KMS-11 (cell line): ENCODE data around the gene CEP83.

ENCODE experiments used
- H2AFZ ChIP-seq: fragments of 200-600 bp; sonication (generic); 2 replicates; pipeline ENCODE4 v1.6.1; 2016; ENCODE audit warnings: antibody characterized with exemption, mixed run types, low read depth
- H3K27ac ChIP-seq: fragments of 200-600 bp; sonication (generic); 2 replicates; pipeline ENCODE4 v1.6.1; 2016; ENCODE audit warnings: mild to moderate bottlenecking, mixed run types
- H3K27me3 ChIP-seq: fragments of 200-600 bp; sonication (generic); 2 replicates; pipeline ENCODE4 v1.6.1; 2017; ENCODE audit warnings: mild to moderate bottlenecking, low read depth, mixed run types, moderate library complexity; ENCODE audit not compliant: insufficient read depth
- H3K36me3 ChIP-seq: fragments of 200-600 bp; sonication (generic); 2 replicates; pipeline ENCODE4 v1.6.1; 2017; ENCODE audit warnings: mild to moderate bottlenecking, mixed run types; ENCODE audit not compliant: insufficient read depth
- H3K4me1 ChIP-seq: fragments of 200-600 bp; sonication (generic); 2 replicates; pipeline ENCODE4 v1.6.1; 2016; ENCODE audit warnings: mild to moderate bottlenecking, low read depth, mixed run types; ENCODE audit not compliant: poor library complexity, severe bottlenecking
- H3K4me2 ChIP-seq: fragments of 200-600 bp; sonication (generic); 2 replicates; pipeline ENCODE4 v1.7.0; 2016; ENCODE audit warnings: mild to moderate bottlenecking, mixed run types
- H3K4me3 ChIP-seq: fragments of 200-600 bp; sonication (generic); IDR thresholded peaks from 2 replicates; pipeline ENCODE4 v1.6.1; 2017; ENCODE audit warnings: low read depth, low read length, mixed read lengths; ENCODE audit not compliant: insufficient read depth
- H3K79me2 ChIP-seq: fragments of 200-600 bp; sonication (generic); 2 replicates; pipeline ENCODE4 v1.6.1; 2016; ENCODE audit warnings: low read depth, mixed run types; ENCODE audit not compliant: insufficient read depth
- H3K9ac ChIP-seq: fragments of 200-600 bp; sonication (generic); 2 replicates; pipeline ENCODE4 v1.6.1; 2016; ENCODE audit warnings: mild to moderate bottlenecking, mixed run types
- H4K20me1 ChIP-seq: fragments of 200-600 bp; sonication (generic); 2 replicates; pipeline ENCODE4 v1.6.1; 2016; ENCODE audit warnings: mild to moderate bottlenecking, mixed run types; ENCODE audit not compliant: insufficient read depth
- CTCF ChIP-seq: fragments of 200-600 bp; sonication (generic); conservative IDR thresholded peaks from 2 replicates; pipeline ENCODE4 v1.6.1; 2017; ENCODE audit warnings: low read depth, mild to moderate bottlenecking, antibody characterized with exemption, low read length, moderate library complexity, mixed read lengths

Gene CEP83

GRCh38 chr12:94379479-94380113 lies 80.1 kb downstream of the CEP83 start:
- Histone ChIP-seq H3K4me3 (no peak overlapping the region), H3K79me2 (no peaks in the 10 kb centered on the region), H3K9ac (no peak overlapping the region), H3K4me1 (peaks cover 22% of the 10 kb centered on the region), H2AFZ (no peak overlapping the region), H3K27ac (no peak overlapping the region; the same call in 1 of the 2 replicates), H3K4me2 (no peak overlapping the region; the same call in 1 of the 2 replicates), H3K27me3 (no peaks in the 10 kb centered on the region), H4K20me1 (no peaks in the 10 kb centered on the region), H3K36me3 (no peaks in the 10 kb centered on the region)
- no peak for TF ChIP-seq CTCF

DNA sequence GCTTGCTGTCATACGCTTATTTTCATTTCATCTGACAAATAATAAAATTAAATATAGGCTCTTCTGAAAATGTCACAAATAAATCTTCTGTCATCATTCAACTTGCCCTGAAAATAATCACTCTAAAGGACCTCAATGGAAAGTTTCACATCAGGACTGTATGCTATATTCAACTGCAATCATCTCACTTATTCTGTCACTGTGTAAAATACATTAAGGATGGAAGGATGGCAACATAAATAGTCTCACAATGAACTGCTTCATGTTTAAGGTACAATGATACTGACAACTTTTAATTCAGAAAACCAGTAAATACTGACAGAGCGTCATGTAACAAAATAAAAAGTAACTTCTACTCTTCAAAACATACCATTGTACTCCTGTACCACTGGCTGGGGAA lies 82.1 kb downstream of the CEP83 start:
- Histone ChIP-seq H3K9ac (no peak overlapping the region), H3K36me3 (no peaks in the 10 kb centered on the region), H3K79me2 (no peaks in the 10 kb centered on the region), H2AFZ (no peak overlapping the region), H4K20me1 (no peaks in the 10 kb centered on the region), H3K27me3 (no peaks in the 10 kb centered on the region), H3K4me1 (peaks cover 22% of the 10 kb centered on the region), H3K27ac (no peak overlapping the region), H3K4me2 (no peak overlapping the region), H3K4me3 (no peak overlapping the region)
- no peak for TF ChIP-seq CTCF

DNA sequence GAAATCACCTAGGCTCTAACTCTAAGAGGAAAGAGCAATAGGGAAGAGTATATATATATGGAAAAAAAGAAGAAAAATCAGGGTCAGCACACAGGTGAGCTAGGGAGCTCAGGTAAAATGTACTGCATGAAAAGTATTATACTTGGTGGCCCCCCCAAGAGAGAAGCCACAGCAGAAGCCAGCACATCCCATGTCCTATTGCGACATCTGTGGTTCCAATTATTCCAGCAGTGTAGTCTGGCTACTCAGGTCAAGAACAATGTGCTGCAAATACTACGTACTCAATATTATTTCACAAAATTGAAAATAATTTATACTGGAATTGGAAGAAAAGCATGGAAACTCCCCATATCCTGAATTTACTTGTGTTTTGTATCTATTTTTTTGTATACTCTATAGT lies 85.5 kb downstream of the CEP83 start:
- no peaks in the 10 kb centered on the region for H3K27me3 ChIP-seq
- H3K36me3 ChIP-seq, result no peaks in the 10 kb centered on the region
- no peak for TF ChIP-seq CTCF

GRCh38 chr12:94372461-94372860 lies 87.2 kb downstream of the CEP83 start:
- Histone ChIP-seq H3K36me3 (no peaks in the 10 kb centered on the region), H2AFZ (no peak overlapping the region), H4K20me1 (no peaks in the 10 kb centered on the region), H3K79me2 (no peaks in the 10 kb centered on the region), H3K4me1 (no peaks in the 10 kb centered on the region), H3K9ac (no peak overlapping the region), H3K4me3 (no peak overlapping the region), H3K27ac (no peak overlapping the region), H3K4me2 (no peak overlapping the region), H3K27me3 (no peaks in the 10 kb centered on the region)
- no peak for TF ChIP-seq CTCF

More for the DNA sequence above, 85.5 kb downstream of the CEP83 start:
- H2AFZ ChIP-seq, result no peak overlapping the region
- H3K4me1 ChIP-seq, result peaks cover under 1% of the 10 kb centered on the region
- H3K4me2 ChIP-seq, result no peak overlapping the region
- H4K20me1 ChIP-seq, result no peaks in the 10 kb centered on the region
- H3K9ac ChIP-seq, result no peak overlapping the region
- no peak overlapping the region for H3K4me3 ChIP-seq
- H3K79me2 ChIP-seq, result no peaks in the 10 kb centered on the region
- no peak overlapping the region for H3K27ac ChIP-seq
